GM19438 (cell line): Measurements from ENCODE around the gene GAL.
"Not testable (repeated sequence)": the region's sequence is repeated elsewhere in the genome, so short reads cannot be mapped to it uniquely, and the experiment has no call there.

Experiments
- ATAC-seq: cut with Tn5 transposase; IDR thresholded peaks from one replicate; pipeline ENCODE4 v1.9.1; 2021; ENCODE audit warnings: low read depth; ENCODE audit not compliant: unreplicated experiment

GAL gene

GRCh38 chr11:68684385-68685356 is at the start of gene GAL:
GAL (plus strand) TSS chr11:68684544; CDS start chr11:68684924, 380 bp downstream.
- ATAC-seq = no peak

GRCh38 chr11:68634606-68635005 is 49.7 kb upstream of the GAL start:
- not testable (repeated sequence) for ATAC-seq

- ATAC-seq = not testable (repeated sequence)
Observed at GRCh38 chr11:68635172-68635571, 49.2 kb upstream of the GAL start.

- not testable (repeated sequence) for ATAC-seq
Observed at GRCh38 chr11:68635883-68636282, 48.5 kb upstream of the GAL start.

GRCh38 chr11:68639322-68639721 is 45.0 kb upstream of the GAL start:
- not testable (repeated sequence) for ATAC-seq

- ATAC-seq = no peak
Observed at GRCh38 chr11:68641880-68642279, 42.5 kb upstream of the GAL start.

GRCh38 chr11:68643585-68643984 is 40.8 kb upstream of the GAL start:
- no peak for ATAC-seq

- ATAC-seq = no peak
Observed at GRCh38 chr11:68646832-68647231, 37.5 kb upstream of the GAL start.

GRCh38 chr11:68649851-68650555 is 34.3 kb upstream of the GAL start:
- ATAC-seq = no peak

- ATAC-seq = no peak
Observed at GRCh38 chr11:68650801-68651200, 33.5 kb upstream of the GAL start.

- no peak for ATAC-seq
Observed at GRCh38 chr11:68651208-68651984, 32.9 kb upstream of the GAL start.

GRCh38 chr11:68651985-68652682 is 32.2 kb upstream of the GAL start:
- no peak for ATAC-seq

- ATAC-seq = no peak
Observed at GRCh38 chr11:68652683-68653156, 31.6 kb upstream of the GAL start.

GRCh38 chr11:68653486-68654430 is 30.6 kb upstream of the GAL start:
- no peak for ATAC-seq

- no peak for ATAC-seq
Observed at GRCh38 chr11:68654978-68655377, 29.4 kb upstream of the GAL start.

- no peak for ATAC-seq
Observed at GRCh38 chr11:68655406-68655805, 28.9 kb upstream of the GAL start.

- ATAC-seq = no peak
Observed at GRCh38 chr11:68655806-68656205, 28.5 kb upstream of the GAL start.

GRCh38 chr11:68657021-68657780 is 27.1 kb upstream of the GAL start:
- no peak for ATAC-seq
